Measurements from ENCODE around the gene RP9.

The RP9 gene

DNA sequence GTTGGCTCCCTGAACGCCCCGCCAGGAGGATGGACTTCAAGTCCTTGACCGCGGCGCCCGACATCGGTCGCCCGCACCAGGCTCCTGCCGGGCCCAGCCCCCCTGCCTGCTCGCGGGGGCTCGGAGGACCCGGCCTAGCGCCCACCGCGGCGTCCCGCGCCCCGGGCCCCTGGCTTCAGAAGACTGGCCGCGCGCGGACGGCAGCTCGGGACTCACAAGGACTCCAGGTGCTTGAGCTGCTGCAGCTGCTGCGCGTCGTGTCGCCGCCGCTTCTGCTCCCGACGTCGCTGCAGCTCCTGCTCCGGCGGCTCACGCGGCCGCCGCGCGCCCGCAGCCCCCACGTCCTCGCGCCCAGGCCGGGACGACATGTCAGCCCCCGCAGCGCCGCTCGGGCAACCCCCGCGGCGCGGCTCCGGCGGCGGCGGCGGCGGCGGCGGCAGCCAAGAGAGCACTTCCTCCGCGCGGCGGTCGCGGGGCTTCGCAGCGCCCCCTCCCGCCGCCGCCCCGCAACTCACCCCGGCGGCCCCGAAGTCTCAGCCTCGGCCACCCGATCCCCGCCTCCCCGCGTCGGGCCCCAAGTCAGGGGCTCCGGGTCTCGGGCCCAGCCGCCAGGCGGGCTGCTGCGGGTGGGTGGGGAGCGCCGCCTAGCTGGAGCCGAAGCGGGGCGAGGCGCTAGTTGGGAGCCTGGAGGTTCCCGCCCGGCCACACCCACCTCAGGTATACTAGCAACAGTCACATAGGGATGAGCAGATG, at the start of gene RP9:
RP9 (minus strand) TSS at position 400 of the 753 bp plus-strand sequence; CDS start at position 368, 32 bp downstream.
- peak; percentile 25 to 72 (median 48) for DNase-seq

DNA sequence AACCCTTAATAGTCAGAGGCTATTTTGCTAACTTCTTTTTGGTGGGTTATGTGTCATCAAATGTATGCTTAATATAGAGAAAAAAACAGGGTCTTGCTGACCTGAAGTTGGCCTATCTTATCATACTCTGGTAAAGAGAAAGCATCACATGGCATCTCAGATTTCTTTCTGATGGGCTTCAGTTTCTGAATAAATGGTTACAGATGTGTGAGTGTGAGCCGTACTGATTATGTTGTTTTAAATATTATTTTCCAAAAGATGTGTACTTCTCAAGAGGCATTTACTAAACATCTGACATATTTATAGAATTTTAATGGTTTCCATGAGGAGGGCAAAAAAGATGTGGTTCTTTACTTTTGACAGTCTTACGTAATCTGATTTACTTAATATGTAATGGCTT, 48.6 kb upstream of the RP9 start:
- DNase-seq: no peak

- DNase-seq: no peak
These were observed 48.1 kb upstream of the RP9 start for GRCh38 chr7:33157311-33157710.

GRCh38 chr7:33156441-33156840, 47.2 kb upstream of the RP9 start:
- no peak for DNase-seq

DNA sequence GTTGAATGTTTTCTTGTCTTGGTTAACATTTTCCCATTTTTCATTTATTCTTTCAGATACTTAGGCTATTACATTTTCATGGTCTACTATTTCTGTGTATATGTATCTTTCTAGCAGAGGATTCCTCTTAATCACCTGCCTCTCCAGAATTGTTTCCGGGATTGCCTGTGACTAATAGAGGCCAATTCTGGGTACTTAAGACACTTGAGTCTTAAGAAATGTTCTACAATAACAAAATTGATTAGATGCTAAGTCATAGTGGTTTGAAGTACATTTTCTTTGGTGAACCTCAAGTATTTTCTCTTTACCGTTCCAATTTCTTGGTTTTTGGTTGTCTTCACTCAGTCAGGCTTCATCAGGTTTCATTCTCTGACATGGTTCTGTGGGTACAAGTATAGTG, 46.6 kb upstream of the RP9 start:
- DNase-seq: no peak

- no peak for DNase-seq
These were observed 42.9 kb upstream of the RP9 start for GRCh38 chr7:33152087-33152486.

DNA sequence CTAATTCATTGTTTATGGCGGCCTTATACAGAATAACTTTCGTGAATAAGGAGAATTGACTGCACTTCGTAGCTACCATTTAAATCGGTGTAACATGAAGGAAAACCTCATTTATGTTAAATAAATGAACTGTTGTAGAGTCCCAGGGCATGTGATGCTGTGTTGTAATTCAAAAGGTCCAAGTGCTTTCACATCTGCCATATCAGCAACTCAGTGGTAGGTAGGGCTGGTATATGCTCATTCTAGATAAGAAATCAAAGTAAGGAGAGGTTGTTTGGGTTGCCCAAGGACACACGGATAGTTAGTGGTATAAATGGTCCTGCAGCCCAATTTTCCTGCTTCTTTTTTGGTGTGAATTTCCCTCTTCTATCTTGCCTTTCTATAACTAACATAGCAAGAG, 36.0 kb upstream of the RP9 start:
- DNase-seq: no peak

DNA sequence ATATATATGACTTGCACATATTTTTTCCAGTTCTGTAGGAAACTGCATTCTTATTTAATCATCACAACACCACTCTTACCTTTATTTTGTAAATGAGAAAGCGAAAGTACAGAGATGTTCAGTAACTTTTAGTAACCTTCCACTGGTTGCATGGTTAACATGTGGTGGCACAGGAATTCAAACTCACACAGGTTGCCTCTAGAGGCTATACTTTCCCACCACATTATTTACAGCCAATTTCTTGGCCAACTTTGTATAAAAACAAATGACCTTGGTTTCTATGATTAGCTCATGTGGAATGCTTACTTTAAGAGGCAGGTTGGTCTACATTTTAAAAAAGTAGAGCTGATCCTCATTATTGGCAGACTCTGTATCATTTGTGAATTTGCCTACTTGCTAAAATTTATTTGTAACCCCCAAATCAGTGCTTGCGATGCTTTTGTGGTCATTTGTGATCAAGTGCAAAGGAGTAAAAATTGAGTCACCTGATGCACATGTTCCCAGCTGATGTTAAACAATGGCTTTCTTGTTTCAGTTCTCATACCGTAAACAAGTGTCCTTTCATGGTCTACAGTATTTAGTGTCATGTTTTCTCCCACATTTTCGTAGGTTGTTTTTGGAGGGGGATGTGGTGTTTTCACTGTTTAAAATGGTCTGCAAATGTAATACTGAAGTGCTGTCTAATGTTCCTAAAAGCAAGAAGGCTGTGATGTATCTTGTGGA, 35.0 kb upstream of the RP9 start:
- DNase-seq: no peak

- DNase-seq: no peak
These were observed 33.4 kb upstream of the RP9 start for GRCh38 chr7:33142585-33142984.

DNA sequence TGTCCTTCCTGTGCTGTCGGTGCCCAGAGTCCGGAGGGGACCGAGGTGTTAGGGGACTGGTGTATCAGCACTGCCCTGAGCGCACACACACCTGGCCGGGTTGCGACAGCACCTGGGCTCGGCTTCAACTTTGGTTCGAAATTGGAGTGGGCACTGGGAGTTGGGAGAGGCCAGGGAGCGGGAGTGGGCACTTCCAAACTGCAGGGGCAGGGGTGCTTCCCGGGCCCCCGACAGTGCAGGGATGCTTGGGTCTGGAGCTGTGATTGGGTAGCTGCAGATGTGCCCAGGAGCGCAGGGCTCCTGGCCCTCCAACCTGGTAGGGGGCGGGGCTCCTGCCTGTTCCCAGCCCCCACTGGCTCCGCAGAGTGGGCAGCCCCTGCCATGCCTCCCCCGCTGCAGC, 27.9 kb upstream of the RP9 start:
- no peak for DNase-seq

DNA sequence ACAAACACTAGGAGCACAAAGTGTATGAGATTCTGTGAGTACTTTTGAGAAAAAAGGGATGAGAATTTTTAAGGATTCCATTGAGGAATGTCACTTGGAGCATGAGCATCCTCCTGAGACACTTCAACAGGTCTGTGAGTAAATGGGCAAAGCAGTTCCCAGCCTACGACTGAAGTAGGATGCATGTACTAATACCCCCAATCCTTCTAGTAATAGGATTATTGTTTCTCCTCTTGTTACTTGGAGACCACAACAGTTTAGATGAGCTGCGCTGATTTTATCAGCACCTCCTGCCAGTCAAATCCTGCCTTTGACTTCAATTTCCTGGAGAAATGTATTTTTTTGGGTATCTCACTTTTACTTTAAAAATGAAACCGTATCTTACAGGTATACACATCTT, 21.0 kb upstream of the RP9 start:
- no peak for DNase-seq

GRCh38 chr7:33129806-33130153, 20.6 kb upstream of the RP9 start:
- DNase-seq: no peak

- DNase-seq: peak; percentile 75 to 87 (median 84)
These were observed 20.0 kb upstream of the RP9 start, which contains the start of gene BBS9 for GRCh38 chr7:33128990-33129805. Gene BBS9 (plus strand): TSS chr7:33129564. CDS start chr7:33146253, 16,689 bp downstream.

GRCh38 chr7:33128631-33128989, 19.4 kb upstream of the RP9 start:
- DNase-seq: no peak

- DNase-seq: no peak
These were observed 17.9 kb upstream of the RP9 start for GRCh38 chr7:33127085-33127484.

GRCh38 chr7:33118383-33118782, 9.2 kb upstream of the RP9 start:
- DNase-seq: no peak

GRCh38 chr7:33114976-33115375, 5.8 kb upstream of the RP9 start:
- no peak for DNase-seq

DNA sequence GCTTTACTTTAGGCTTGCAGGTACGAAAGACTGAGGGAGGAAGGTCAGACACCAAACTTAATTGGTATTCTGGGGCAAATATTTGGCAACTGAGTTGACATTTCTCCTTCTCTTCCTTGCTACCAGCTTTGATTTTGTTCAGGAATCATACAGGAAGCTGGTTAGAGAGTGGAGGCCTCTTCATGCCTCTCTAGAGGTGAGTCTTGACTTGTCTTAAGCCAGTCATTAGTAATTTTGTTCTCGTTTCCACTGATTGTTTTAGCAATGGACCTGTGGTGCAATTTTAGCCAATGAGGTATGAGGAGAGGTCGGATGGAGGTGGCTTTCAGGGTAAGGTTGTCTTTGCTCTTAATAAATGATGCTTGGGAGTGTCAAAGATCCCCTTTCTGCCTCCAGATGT, 2.4 kb upstream of the RP9 start:
- no peak for DNase-seq

DNA sequence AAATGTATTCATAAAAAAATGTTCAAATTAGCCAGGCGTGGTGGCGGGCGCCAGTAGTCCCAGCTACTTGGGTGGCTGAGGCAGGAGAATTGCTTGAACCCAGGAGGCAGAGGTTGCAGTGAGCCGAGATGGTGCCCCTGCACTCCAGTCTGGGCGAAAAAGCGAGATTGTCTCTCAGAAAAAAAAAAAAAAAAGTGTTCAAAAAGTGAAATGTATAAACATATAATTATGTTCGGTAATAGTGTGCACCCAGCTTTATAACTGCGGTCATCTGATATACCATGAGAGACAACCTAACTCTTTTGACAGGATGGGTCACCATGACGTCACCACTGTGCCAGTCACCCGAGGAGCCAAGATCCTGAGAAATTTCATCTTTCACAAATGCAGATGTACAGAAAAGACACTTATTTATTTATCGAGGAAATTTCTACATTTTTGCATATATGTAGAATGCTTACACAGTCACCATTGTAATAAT, 594 bp upstream of the RP9 start:
- no peak for DNase-seq

- no peak for DNase-seq
These were observed 625 bp downstream of the RP9 start for GRCh38 chr7:33108554-33109004.

DNA sequence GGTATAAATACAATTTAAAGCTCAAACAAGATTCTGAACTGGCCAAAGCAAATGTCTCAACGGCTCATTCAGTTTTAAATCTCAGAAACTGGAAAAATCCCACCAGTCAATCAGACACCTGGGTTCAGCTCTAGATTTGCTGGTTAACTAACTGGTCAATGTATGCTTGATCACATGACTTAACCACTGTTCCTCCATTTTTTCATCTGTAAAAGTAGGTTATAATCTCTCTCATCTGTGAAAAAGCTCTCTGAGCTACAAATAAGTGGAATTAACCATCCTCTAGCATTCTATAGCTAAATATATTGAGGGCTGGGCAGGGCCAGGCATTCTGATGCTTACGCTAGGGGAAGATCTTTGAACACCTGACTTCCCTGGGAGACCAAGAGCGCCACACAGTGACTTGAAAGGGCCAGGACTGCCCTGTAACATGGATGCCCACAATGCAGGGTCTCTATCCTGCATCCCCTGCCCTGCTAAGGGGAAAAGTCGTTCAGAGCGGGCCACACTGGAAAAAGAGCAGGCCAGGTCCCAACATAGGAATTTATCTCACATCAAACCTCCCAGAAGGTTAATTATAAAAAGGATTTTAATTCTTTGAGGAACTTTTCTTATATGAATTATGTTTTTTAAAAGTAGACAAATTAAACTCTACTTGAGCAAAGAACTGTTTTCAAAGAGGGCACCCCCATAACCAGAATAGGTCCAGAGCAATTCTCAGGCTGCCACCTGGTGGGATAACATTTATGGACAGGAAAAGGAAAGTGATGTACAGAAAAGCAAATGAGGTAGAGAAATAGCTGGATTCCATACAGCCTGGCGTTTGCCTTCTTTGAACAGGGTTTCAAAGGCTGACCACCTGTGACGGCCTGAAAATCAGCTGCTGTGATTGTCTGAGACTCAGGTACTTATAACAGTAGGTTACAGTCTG, 1.8 kb downstream of the RP9 start:
- peak in 1 of 4 experiments; percentile 6 for DNase-seq

GRCh38 chr7:33101906-33102305, 7.3 kb downstream of the RP9 start:
- DNase-seq: no peak

Measured in activated naive CD4-positive, alpha-beta T cell (primary cell).